ENCODE measurements around the gene TRAF2.

GRCh38 chr9:136880651-136881050, 5.7 kb upstream of the TRAF2 start:
- TF ChIP-seq CTCF (IDR thresholded peaks at IDR 0.05) (no peak), ZFX (IDR thresholded peaks at IDR 0.05; ENCODE audit: borderline replicate concordance) (no peak)
